HEK293 (cell line): ENCODE data around the gene TRAK2.

Experiments
- CTCF ChIA-PET: fragments of 350-600 bp; formaldehyde crosslinking; extraction: SDS; loops from one replicate; lab custom pipeline; 2021; ENCODE audit warnings: antibody characterized with exemption; lab: Yijun Ruan, JAX
- POLR2A ChIA-PET: fragments of 300-600 bp; formaldehyde crosslinking; extraction: SDS; loops from one replicate; lab custom pipeline; 2020; ENCODE audit warnings: antibody characterized with exemption, inconsistent platforms; lab: Yijun Ruan, JAX
- H3K27ac ChIP-seq: fragments of 200-500 bp; sonication (Bioruptor generic); 2 replicates; pipeline ENCODE4 v1.5.1; 2014; ENCODE audit warnings: low read depth, low read length, control low read depth, inconsistent platforms; ENCODE audit errors: extremely low read depth
- H3K36me3 ChIP-seq, 2 experiments: fragments of 200-500 bp in 1 of 2; sonication (Bioruptor generic) in 1 of 2; 1 replicate in 1 of 2; 2 replicates in 1 of 2; pipeline ENCODE4 v1.5.1; 2014 to 2017; ENCODE audit warnings: inconsistent platforms in 2 of 2, low read length in 2 of 2; ENCODE audit not compliant: control insufficient read depth in 2 of 2, insufficient read depth in 1 of 2
- H3K4me1 ChIP-seq: fragments of 200-500 bp; sonication (Bioruptor generic); 2 replicates; pipeline ENCODE4 v1.5.1; 2014; ENCODE audit warnings: mild to moderate bottlenecking, low read length, inconsistent platforms; ENCODE audit not compliant: control insufficient read depth, insufficient read depth
- H3K4me3 ChIP-seq: 2 replicates; pipeline ENCODE4 v1.5.1; 2011; ENCODE audit warnings: low read depth, mild to moderate bottlenecking, control low read depth, low read length, moderate library complexity
- H3K9me3 ChIP-seq: fragments of 200-500 bp; sonication (Bioruptor generic); 2 replicates; pipeline ENCODE4 v1.5.1; 2014; ENCODE audit warnings: low read depth, low read length, inconsistent platforms; ENCODE audit not compliant: control insufficient read depth, insufficient read depth
- SETDB1 ChIP-seq: IDR thresholded peaks from one replicate; pipeline ENCODE4 v1.6.1; 2017; ENCODE audit warnings: mild to moderate bottlenecking, low read length, moderate library complexity, mixed read lengths; ENCODE audit not compliant: insufficient read length
- YY1 ChIP-seq: fragments of 450-650 bp; formaldehyde crosslinking; IDR thresholded peaks from 2 replicates; pipeline ENCODE4 v1.5.1; 2018; ENCODE audit warnings: missing biosample characterization, missing genetic modification characterization
- ZBTB49 ChIP-seq: fragments of 450-650 bp; formaldehyde crosslinking; IDR thresholded peaks from 2 replicates; pipeline ENCODE4 v1.5.1; 2016; ENCODE audit warnings: missing biosample characterization, missing genetic modification characterization, low read depth
- ZFP41 ChIP-seq: fragments of 450-650 bp; formaldehyde crosslinking; IDR thresholded peaks from 2 replicates; pipeline ENCODE4 v1.5.1; 2016; ENCODE audit warnings: missing biosample characterization, missing genetic modification characterization, borderline replicate concordance
- ZNF10 ChIP-seq: fragments of 450-650 bp; formaldehyde crosslinking; IDR thresholded peaks from 2 replicates; pipeline ENCODE4 v1.5.1; 2017; ENCODE audit warnings: missing biosample characterization, missing genetic modification characterization
- ZNF121 ChIP-seq: fragments of 450-650 bp; formaldehyde crosslinking; IDR thresholded peaks from 2 replicates; pipeline ENCODE4 v1.5.1; 2016; ENCODE audit warnings: missing biosample characterization, missing genetic modification characterization
- ZNF184 ChIP-seq: fragments of 450-650 bp; IDR thresholded peaks from 2 replicates; pipeline ENCODE4 v1.5.1; 2018; ENCODE audit warnings: missing biosample characterization, mild to moderate bottlenecking, missing genetic modification characterization
- ZNF202 ChIP-seq: fragments of 450-650 bp; formaldehyde crosslinking; IDR thresholded peaks from 2 replicates; pipeline ENCODE4 v1.5.1; 2016; ENCODE audit warnings: missing biosample characterization, missing genetic modification characterization, borderline replicate concordance
- ZNF214 ChIP-seq: fragments of 450-650 bp; formaldehyde crosslinking; IDR thresholded peaks from 2 replicates; pipeline ENCODE4 v1.5.1; 2017; ENCODE audit warnings: missing biosample characterization, mild to moderate bottlenecking, missing genetic modification characterization, borderline replicate concordance
- ZNF292 ChIP-seq: fragments of 450-650 bp; formaldehyde crosslinking; IDR thresholded peaks from 2 replicates; pipeline ENCODE4 v1.5.1; 2016; ENCODE audit warnings: low read depth, missing biosample characterization, missing genetic modification characterization, borderline replicate concordance
- ZNF341 ChIP-seq: fragments of 450-650 bp; formaldehyde crosslinking; IDR thresholded peaks from 2 replicates; pipeline ENCODE4; 2016; ENCODE audit warnings: low read depth, missing biosample characterization, missing genetic modification characterization
- ZNF394 ChIP-seq: fragments of 450-650 bp; formaldehyde crosslinking; IDR thresholded peaks from 2 replicates; pipeline ENCODE4 v1.5.1; 2016; ENCODE audit warnings: missing biosample characterization, missing genetic modification characterization, mild to moderate bottlenecking, moderate library complexity, borderline replicate concordance
- ZNF518A ChIP-seq: fragments of 450-650 bp; formaldehyde crosslinking; conservative IDR thresholded peaks from 2 replicates; pipeline ENCODE4 v1.5.1; 2016; ENCODE audit warnings: low read depth, missing biosample characterization, missing genetic modification characterization
- ZNF521 ChIP-seq: fragments of 450-650 bp; formaldehyde crosslinking; IDR thresholded peaks from 2 replicates; pipeline ENCODE4 v1.5.1; 2017; ENCODE audit warnings: missing biosample characterization, mild to moderate bottlenecking, missing genetic modification characterization
- ZNF596 ChIP-seq: fragments of 450-650 bp; IDR thresholded peaks from 2 replicates; pipeline ENCODE4 v1.5.0; 2018; ENCODE audit warnings: missing biosample characterization, mild to moderate bottlenecking, missing genetic modification characterization, moderate library complexity
- ZNF623 ChIP-seq: fragments of 450-650 bp; formaldehyde crosslinking; IDR thresholded peaks from 2 replicates; pipeline ENCODE4 v1.5.1; 2016; ENCODE audit warnings: missing biosample characterization, missing genetic modification characterization
- ZNF660 ChIP-seq: fragments of 450-650 bp; IDR thresholded peaks from 2 replicates; pipeline ENCODE4 v1.5.1; 2018; ENCODE audit warnings: missing biosample characterization, mild to moderate bottlenecking, missing genetic modification characterization
- ZNF670 ChIP-seq: fragments of 450-650 bp; formaldehyde crosslinking; IDR thresholded peaks from 2 replicates; pipeline ENCODE4 v1.5.1; 2016; ENCODE audit warnings: missing biosample characterization, missing genetic modification characterization, low read depth
- ZNF677 ChIP-seq: fragments of 450-650 bp; IDR thresholded peaks from 2 replicates; pipeline ENCODE4 v1.5.0; 2018; ENCODE audit warnings: missing biosample characterization, mild to moderate bottlenecking, missing genetic modification characterization, moderate library complexity
- ZNF76 ChIP-seq: fragments of 450-650 bp; formaldehyde crosslinking; IDR thresholded peaks from 2 replicates; pipeline ENCODE4; 2016; ENCODE audit warnings: low read depth, missing biosample characterization, missing genetic modification characterization, borderline replicate concordance
- ZNF777 ChIP-seq: fragments of 450-650 bp; formaldehyde crosslinking; IDR thresholded peaks from 2 replicates; pipeline ENCODE4 v1.5.1; 2017; ENCODE audit warnings: missing biosample characterization, missing genetic modification characterization, borderline replicate concordance
- ZSCAN16 ChIP-seq: fragments of 450-650 bp; formaldehyde crosslinking; IDR thresholded peaks from 2 replicates; pipeline ENCODE4 v1.5.1; 2016; ENCODE audit warnings: missing biosample characterization, missing genetic modification characterization

Gene TRAK2

GRCh38 chr2:201472411-201472810 is 21.2 kb upstream of the TRAK2 start:
- Histone ChIP-seq H3K36me3 (peaks cover 31 to 69% of the 10 kb centered on the region in 2 experiments), H3K4me3 (no peak overlapping the region), H3K27ac (no peak overlapping the region), H3K4me1 (no peaks in the 10 kb centered on the region), H3K9me3 (no peaks in the 10 kb centered on the region)
- no peak for TF ChIP-seq ZNF521 (tag by site-specific recombination)
- TF ChIP-seq ZNF184 (tag by site-specific recombination) = no peak
- TF ChIP-seq ZNF394 (tag by site-specific recombination) = no peak
- ChIA-PET CTCF (no interaction called here), POLR2A (no interaction called here)

GRCh38 chr2:201471732-201472393 is 20.6 kb upstream of the TRAK2 start:
- CTCF ChIA-PET = no interaction called here
- Histone ChIP-seq H3K27ac (no peak overlapping the region), H3K4me3 (no peak overlapping the region)
- TF ChIP-seq ZFP41 (tag by site-specific recombination) (no peak), ZNF660 (no peak), ZNF518A (tag by site-specific recombination) (no peak), ZNF677 (tag by site-specific recombination) (no peak), ZNF670 (tag by site-specific recombination) (no peak), ZNF202 (tag by site-specific recombination) (no peak), ZBTB49 (no peak), ZNF596 (tag by site-specific recombination) (no peak), ZNF341 (tag by site-specific recombination) (no peak), ZNF777 (tag by site-specific recombination) (no peak), ZNF76 (tag by site-specific recombination) (no peak), ZSCAN16 (no peak), SETDB1 (no peak), ZNF292 (no peak), ZNF214 (tag by site-specific recombination) (no peak), ZNF121 (no peak), ZNF10 (tag by site-specific recombination) (no peak), YY1 (tag by site-specific recombination) (no peak), ZNF623 (no peak)
- TF ChIP-seq, all 188 proteins: peak for 0
- Histone ChIP-seq H3K36me3 (peaks cover 31 to 72% of the 10 kb centered on the region in 2 experiments), H3K9me3 (no peaks in the 10 kb centered on the region), H3K4me1 (no peaks in the 10 kb centered on the region)
- POLR2A ChIA-PET = no interaction called here
